Islet of Langerhans (tissue), 1 donor: ENCODE data around the gene CARS1.

Experiments used
- FAIRE-seq: peaks from one replicate; lab custom pipeline; 2011; peaks lifted over from hg19 to GRCh38; lab: Jason Lieb, UNC

Gene CARS1

DNA sequence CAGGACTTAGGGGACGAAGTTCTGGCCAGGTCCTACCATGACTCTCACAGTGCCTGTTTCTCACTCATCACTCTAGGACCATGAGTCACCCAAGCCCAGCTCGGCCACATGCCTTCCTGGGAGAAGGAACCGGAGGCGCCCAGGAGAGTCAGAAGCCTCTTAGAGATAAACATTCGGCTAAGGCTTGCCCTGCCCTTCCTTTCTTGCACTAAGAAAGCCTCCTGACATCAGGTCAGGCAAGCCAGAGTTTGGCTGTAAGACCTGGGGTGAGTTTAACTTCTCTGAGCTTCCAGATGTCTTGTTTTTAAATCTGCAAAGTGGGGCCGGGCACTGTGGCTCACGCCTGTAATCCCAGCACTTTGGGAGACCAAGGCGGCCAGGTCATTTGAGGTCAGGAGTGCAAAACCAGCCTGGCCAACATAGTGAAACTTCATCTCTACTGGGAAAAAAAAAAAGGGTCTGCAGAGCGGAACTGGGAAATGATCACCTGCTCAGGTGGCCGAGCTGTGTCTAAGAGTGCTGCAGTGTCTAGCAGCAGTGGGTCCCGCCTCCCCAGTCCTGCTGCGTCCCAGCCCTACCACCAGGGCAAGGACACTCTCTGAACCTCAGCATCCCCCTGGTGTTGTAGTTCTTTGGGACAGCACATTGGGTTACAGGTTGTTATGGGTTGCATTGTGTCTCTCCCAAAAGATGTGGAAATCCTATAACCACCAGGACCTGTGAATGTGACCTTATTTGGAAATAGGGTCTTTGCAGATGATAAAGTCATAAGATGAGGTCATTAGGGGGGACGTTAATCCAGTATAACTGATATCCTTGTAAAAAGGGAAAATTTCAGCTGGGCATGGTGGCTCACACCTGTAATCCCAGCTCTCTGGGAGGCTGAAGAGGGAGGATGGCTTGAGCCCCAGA, 1.8 kb upstream of the CARS1 start:
- no peak for FAIRE-seq

DNA sequence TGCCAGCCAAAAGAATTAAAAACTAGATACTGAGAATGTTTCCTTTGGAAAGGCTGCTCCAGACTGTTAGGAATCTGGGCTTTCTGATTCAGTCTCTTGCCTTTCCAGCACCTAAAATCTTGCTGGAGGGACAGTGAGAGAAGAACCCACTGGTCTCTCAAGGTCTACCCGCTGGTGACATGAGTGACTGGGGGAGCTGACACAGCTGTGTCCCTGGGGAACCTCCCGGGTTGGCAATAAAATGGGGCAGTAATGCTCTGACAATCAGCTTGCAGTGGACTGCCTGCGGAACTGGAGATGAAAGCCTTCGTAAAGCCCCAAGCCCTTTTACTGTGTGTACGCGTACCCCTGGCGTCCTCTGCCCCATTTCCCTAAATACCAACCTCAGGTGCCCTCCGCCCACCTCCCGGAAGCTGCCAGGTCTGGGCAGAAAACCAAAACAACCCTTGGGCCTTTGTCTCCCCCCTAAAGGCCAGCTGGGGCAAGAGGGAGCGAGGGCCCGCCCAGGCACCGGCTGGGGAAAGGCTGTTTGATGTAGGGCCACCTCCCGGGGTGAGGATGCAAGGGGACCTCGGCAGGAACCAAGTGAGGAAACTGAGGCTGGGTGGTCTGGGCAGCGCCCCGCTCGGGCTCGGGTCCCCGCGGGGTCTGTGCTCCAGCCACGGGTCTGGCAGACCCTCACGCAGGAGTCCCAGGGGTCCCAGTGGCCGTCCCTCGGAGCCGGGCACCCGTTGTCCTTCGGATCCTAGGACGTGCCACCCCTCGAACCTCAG, 741 bp downstream of the CARS1 start:
- FAIRE-seq = no peak

DNA sequence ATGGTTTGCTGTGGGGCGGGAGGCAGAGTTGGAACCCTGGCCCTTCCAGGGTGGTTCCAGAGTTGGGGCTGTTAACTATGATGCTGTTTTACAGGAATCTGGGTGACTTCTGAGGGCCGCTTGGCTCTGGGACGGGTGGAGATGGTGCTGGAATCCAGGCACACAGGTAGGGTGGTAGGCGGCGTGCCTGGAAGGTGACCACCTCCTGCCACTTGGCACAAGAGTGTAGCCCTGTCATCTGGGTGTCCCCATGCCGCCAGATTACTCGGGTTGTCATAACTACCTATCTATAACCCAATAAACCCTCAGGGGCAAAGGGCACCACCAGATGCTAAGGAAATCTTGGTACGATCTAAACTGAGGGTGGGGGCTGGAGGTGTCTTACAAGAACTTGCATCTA, 1.3 kb downstream of the CARS1 start:
- no peak for FAIRE-seq

DNA sequence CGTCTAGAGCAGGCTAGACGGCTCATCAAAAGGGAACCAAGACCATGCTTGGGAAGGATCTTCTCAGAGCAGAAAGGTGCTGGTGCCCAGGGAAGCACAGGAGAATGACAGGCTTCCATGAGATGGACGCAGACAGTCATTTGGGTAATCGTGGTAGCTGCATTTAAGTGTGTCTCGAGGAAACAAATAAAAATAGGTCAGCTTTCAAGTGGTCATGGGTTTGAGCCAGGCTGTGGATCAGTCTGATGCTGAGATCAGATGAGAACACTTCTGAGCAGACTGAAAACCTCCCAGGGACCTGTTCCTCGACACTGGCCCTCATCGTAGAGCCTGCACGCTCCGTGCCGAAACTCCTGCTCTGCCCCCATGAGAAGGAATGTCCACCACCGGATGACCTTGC, 4.7 kb downstream of the CARS1 start:
- FAIRE-seq = no peak

DNA sequence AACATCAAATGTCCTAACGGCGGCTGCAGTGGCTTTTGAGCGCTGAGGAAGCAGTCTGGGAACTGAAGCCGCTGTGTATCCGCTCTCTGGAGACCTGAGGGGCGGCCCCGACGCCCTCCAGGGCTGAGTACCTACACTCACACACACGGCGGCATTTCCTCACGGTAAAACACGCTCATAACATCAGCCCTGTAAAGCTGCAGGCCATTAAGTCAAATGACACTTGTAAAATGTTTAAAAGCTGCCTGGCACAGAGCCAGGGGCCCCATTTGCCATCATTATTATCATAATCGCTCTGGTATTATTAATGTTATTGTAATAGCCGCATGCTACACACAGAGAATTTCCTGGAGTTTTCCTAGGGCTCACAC, 5.1 kb downstream of the CARS1 start:
- no peak for FAIRE-seq

DNA sequence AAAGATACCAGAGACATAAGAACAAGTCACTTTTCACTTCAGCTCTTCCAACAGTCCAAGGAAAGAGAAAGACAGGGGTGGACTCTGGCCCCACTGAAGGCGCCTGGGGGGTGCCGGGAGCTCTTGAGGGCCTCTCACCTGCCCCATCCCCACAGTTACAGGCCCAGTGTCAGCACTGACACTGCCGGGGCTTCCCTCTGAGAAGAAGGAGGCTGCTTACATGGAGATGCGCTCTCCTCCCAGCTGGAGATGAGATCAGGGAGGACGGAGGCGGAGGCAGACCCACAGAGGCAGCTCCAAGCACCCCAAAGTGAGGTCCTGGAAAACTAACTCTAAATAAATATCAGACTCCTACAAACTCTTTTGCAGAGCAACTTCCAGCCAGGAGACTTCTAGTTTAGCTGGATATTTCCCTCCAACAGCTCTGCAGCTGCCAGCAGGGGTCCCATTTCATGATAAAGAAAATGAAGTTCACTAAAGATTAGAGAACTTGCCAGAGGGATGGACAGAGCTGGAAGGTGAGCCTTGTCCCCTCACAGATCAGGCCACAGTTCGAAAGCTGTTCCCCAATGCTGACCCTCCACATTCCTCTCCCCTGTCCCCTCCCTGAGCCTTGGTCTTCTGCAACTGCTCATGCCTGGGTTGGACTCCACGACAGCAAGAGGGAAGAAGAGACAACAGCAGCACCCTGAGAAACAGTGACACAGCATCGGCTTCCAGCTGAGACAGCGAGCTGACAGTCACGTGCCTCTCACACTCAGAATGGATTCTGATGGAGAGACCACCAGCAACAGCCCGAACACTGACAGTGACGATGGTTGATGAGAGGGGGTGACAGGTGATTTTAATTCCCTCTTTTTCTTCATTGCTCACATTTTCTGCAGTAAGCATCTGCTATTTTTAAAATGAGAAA, 5.8 kb downstream of the CARS1 start:
- FAIRE-seq = no peak

DNA sequence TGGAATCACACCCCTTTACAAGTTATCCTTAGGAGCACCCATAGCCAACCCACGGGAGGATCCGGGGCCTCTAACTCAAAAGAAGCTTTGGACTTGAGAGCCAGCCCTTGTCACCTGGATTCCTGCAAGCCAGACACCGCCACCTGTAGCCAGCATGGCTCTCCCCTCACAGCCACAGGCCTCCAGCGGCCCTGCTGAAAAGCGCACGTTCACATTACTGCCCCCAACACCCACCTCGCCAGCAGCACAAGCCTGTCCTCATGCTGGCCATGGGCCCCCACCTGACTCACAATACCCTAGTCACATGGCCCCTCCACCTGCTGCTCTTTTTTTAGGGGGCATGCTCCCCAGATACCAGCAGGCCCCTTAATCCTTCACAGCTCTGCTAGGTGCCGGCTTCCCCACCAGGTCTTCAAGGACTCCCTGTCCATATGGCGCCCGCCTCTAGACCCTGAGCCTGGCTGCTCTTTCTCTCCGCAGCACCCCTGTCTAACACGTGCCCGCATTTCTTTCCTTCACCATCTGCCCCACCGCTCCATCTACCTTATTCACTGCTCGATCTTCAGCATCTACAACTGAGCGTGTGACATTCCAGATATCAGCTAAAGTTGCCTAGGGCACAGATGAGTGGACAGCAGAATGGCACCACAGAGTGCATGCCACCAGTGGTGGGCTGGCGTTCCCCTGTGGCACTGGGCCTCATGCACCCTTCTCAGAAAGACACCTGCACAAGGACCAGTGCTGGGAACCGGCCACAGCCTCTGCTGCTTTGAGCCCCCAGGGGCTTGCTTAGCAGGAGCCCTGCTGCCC, 6.6 kb downstream of the CARS1 start:
- FAIRE-seq = no peak

DNA sequence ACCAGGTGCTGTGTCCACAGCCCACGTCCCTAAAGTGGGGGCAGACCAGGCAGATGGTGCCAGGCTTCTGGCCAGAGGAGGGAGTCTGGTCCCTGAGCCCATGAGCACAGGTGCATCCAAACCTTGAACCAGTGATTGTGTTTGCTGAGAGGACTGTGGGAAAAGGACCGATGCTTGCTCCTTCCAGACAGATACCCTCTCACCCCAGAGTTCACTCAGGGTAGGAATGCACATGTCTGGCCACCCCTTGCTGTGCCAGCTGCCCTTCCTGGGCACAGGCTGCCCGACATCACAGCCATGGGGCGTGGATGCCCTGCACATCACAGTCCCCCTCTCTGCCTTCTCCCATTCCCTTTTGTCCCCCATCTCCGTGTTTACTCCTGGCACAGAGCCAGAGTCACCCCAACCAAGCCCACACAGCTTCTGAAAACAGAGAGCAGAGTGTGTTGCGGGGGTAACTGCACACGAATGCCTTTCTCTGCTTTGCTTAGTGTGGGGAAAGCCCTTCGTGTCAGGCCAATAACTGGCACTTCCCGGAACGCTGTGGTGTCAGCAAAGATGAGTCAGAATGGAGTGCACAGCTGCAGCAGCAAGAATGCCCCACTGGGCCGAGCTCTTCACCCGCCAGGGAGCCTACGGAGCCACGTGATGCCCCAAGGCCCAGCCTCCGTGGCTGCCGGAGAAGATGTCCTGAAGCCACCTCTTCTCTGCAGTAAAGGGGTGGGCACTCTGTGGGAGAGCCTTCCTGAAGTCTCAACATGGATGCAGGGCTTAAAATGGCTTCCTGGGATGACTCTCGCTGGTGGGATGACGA, 7.6 kb downstream of the CARS1 start:
- no peak for FAIRE-seq

DNA sequence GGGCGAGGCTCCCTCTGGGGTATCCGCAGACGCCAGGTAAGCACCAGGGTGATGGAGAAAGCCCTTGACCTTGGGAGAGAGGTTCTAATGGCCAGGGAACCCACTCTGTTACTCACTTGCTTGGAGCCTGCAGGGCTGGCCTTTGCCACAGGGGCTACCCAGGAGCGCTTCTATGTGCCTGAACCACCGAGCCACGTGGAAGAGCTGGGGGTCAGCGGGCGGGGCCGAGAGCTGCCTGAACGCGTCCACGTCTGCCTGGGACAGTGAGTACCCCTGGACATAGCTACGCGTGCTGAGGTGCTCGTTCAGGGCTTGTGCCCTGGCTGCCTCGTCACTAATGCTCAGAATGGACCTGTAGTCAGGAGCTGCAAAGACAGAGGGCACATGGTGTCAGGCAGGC, 9.6 kb downstream of the CARS1 start:
- FAIRE-seq = no peak

DNA sequence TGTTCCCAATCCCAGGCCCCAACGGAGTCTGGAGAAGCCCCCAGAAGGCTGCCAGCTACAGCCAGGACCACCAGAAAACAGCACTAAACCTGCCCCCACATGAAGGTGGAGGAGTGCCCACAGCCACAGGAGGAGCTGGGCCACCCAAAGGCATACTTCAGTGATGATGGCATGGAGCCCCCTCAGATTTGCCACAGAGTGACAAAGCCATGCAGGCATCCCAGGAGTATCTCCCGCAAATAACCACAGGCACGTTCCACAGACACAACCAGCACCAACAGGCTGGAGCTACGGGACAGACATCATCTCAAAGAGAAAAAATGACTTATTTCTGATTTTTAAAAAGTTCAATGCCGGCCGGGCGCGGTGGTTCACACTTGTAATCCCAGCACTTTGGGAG, 10.6 kb downstream of the CARS1 start:
- no peak for FAIRE-seq

DNA sequence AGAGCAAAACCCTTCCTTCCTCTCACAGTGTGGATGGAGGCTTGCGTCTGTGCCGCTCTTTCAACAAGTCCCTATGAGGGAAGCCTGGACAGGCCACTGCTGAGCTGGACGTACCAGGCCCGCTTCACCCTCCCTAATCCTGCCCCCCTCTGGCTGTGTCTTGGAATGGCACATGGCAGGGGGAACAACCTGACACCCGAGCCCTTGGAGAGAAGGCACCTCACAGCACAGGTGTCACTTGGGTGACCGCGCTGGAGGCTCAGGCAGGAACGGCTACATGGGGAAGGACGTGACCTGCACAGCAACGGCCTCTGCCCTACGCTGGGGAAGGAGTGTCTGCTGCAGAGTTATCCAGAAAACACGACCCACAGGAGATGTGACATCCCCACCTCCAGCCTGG, 11.0 kb downstream of the CARS1 start:
- no peak for FAIRE-seq

DNA sequence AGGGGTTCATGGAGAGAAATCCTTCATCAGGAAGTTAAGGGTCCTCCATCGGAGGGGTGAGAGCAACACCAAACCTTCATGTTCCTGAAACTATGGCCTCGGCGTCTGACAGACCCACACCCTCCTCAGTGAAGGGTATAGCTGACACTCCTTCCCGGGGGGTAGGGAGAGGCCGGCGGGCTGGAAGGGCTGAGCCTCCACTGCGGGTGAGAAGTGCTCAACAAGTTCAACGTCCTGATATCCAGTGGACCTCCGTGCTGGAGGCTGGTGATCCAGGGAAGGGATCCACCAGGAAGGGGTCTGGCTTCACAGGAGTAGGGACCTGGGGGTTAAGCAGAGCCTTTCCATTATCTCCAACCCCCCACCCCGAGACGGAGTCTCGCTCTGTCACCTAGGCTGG, 12.3 kb downstream of the CARS1 start:
- FAIRE-seq = no peak

DNA sequence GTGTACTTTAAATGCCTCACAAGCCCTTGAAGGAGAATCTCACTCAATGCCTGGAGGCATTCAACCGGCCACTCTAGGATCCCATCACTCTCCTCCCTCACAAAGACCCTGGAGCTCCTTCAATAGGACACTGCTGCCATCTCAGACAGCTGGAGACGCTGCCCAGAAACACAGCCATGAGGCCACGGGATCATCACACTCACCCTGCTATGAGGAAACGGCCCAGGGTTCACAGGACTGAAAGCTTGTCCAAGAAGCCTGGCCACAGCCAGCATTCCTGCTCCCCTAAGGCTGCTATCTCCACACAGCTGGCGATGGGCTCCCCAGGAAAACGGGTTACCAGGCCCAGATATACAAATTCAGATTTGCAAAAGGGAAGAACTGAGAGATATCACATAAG, 13.2 kb downstream of the CARS1 start:
- FAIRE-seq = no peak

DNA sequence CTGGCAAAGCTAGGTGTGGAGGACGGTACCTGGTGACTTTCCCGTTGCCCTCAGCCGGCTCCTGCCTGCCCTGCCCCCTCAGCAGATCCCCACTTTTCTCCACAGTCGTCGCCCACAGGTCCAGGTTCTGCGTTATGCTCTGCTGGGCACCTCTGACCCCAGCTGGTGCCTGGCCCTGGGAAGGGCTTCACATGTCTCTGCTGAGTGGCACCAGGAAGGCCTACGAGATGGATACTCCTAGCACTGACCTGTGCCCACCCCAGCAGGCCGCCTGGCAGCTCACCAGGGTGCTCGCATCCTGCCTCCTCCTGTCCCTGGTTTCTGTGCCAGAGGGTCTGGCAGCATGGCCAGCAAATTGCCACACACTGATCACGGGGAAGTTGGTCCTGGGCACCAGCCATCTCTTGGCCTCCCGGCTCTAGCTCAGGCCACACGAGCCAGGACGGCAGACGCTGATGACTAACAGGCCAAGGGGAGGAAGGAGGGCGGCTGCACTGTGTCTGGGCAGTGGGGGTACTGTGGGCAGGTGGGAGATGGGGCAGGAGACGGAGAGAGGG, 13.8 kb downstream of the CARS1 start:
- no peak for FAIRE-seq

DNA sequence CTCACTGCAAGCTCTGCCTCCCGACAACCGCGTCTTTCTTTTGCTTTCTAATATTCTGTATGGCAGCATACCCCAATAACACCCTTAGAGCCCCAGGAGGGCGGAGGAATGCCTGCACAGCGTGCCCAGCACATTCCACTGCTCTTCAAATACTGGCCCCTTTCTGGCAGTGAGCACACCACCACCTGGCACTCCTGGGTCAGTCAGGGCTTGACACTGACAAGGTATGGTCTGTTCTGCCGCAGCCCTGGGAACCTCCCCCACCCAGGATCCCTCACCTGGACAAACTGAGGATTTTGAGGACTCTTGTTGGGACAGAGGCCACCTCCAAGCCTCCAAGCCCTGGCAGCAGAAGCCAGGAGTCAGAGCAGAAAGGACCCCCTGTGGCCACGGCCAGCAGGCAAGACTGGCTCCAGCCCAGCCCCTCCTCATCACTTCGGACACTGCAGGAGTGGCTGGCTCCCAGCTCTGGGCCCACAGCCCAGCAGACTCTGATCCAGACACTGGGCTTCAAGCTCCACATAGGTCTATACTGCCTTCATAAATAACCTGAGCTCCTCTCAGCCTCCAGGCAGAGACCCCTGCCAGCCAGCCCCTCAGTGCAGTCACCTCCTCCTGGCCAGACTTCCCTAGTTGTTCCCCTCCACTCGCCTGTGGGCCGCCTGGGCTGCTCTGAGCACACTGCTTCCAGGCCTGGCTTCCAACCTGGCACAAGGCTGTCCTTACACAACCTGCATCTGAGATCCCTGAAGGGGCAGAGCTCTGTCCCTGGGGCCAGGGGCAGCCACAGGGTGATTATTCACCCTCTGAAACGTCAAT, 14.5 kb downstream of the CARS1 start:
- no peak for FAIRE-seq

DNA sequence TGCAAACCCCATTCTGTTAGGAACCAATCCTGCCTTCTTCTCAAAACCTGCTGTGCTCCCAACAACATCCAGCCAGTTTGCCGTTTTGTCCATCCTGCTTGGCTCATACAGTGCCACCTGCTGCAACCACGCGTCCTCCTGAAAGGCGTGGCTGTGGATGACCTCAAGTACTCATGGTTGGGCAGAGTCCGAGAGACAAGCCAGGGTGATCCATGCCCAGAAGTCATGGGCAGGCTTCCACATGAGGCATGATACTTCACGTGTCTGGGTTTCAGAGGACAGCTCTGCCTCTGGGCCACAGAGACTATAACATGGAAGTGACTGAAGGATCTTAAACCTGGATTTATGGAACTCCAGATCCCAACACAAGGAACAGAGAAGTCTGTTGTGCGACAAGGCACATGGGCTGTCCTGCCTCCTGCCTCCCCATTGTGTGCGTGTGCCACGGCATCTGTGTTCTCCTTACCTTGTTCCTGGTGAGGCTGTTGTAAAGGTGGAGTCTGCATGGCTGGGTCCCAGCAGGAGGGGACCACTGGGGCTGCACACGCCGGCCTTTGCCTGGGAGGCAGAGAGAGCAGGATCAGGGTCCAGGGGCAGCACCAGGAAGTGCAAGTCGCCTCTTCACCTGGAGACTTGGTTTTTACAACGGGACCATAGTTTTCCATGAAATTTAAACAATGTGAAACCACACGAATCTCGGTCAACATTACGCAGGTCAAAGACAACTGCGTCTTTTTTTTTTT, 15.4 kb downstream of the CARS1 start:
- no peak for FAIRE-seq

DNA sequence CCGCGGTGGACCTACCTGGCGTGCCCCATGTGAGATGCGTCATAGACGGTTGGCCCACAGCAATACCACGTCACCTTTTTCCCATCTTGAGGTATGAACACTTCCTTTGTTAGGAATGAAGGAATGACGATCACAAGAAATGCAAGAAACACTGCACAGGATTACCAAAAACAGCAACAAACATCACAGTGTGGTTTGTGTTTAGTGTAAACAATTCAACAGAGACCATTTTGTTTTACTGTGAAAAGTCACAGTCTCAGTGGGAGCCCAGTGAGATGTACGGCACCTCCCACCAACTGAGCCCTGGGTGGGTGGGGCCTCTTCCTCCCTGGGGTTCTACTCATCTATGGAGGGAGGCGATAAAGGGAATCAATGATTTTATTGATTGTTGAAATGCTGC, 16.3 kb downstream of the CARS1 start:
- no peak for FAIRE-seq

DNA sequence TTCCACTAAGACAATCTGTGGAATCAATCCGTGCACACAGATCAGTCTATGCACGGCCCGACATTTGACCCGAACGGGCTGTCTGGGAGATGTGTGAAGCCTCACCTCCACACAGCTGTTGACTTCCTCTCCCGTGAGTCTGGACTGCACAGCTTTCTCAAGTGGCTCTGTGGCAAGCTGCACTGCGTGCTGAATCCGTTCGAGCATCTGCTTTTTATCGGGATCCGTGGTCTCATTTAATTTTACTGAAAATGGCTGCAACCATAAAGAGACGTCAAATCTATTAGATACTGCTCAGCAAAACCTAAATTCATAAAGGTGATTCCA, 19.3 kb downstream of the CARS1 start:
- FAIRE-seq = no peak
